Measurements from ENCODE around the gene N4BP2.
"Not testable (repeated sequence)": the region's sequence is repeated elsewhere in the genome, so short reads cannot be mapped to it uniquely, and the experiment has no call there.

Gene N4BP2

GRCh38 chr4:40093400-40093799, 36.8 kb downstream of the N4BP2 start:
- not testable (repeated sequence) for DNase-seq

GRCh38 chr4:40099010-40099409, 42.4 kb downstream of the N4BP2 start:
- no peak for DNase-seq

- DNase-seq, result not testable (repeated sequence)
Observed at GRCh38 chr4:40107150-40107549, 50.5 kb downstream of the N4BP2 start.

GRCh38 chr4:40112027-40112792, 55.6 kb downstream of the N4BP2 start:
- DNase-seq, result no peak

GRCh38 chr4:40114206-40114605, 57.6 kb downstream of the N4BP2 start:
- DNase-seq, result no peak

GRCh38 chr4:40118861-40119260, 62.2 kb downstream of the N4BP2 start:
- no peak for DNase-seq

GRCh38 chr4:40119344-40119743, 62.7 kb downstream of the N4BP2 start:
- no peak for DNase-seq

GRCh38 chr4:40121515-40121914, 64.9 kb downstream of the N4BP2 start:
- DNase-seq, result no peak

GRCh38 chr4:40122941-40123340, 66.3 kb downstream of the N4BP2 start:
- DNase-seq, result no peak

- DNase-seq, result no peak
Observed at GRCh38 chr4:40124690-40125089, 68.0 kb downstream of the N4BP2 start.

- no peak for DNase-seq
Observed at GRCh38 chr4:40130401-40131036, 73.9 kb downstream of the N4BP2 start.

GRCh38 chr4:40132816-40133215, 76.2 kb downstream of the N4BP2 start:
- no peak for DNase-seq

GRCh38 chr4:40134206-40134917, 77.7 kb downstream of the N4BP2 start:
- no peak for DNase-seq

- not testable (repeated sequence) for DNase-seq
Observed at GRCh38 chr4:40136202-40136601, 79.6 kb downstream of the N4BP2 start.

GRCh38 chr4:40140196-40140595, 83.5 kb downstream of the N4BP2 start:
- DNase-seq, result no peak

- not testable (repeated sequence) for DNase-seq
Observed at GRCh38 chr4:40140597-40140996, 83.9 kb downstream of the N4BP2 start.

GRCh38 chr4:40143926-40144508, 87.4 kb downstream of the N4BP2 start:
- no peak for DNase-seq

GRCh38 chr4:40144716-40145115, 88.1 kb downstream of the N4BP2 start:
- no peak for DNase-seq

GRCh38 chr4:40147490-40147889, 90.8 kb downstream of the N4BP2 start:
- not testable (repeated sequence) for DNase-seq

- peak; percentile 39 for DNase-seq
Observed at GRCh38 chr4:40149960-40150385, 93.3 kb downstream of the N4BP2 start.

GRCh38 chr4:40150932-40151331, 94.3 kb downstream of the N4BP2 start:
- no peak for DNase-seq

- DNase-seq, result no peak
Observed at GRCh38 chr4:40152637-40153036, 96.0 kb downstream of the N4BP2 start.

GRCh38 chr4:40157436-40157835, 100.8 kb downstream of the N4BP2 start:
- DNase-seq, result no peak

Measured in NCI-H774 (cell line).